Measurements from ENCODE around the gene ERC1.

Gene ERC1

DNA sequence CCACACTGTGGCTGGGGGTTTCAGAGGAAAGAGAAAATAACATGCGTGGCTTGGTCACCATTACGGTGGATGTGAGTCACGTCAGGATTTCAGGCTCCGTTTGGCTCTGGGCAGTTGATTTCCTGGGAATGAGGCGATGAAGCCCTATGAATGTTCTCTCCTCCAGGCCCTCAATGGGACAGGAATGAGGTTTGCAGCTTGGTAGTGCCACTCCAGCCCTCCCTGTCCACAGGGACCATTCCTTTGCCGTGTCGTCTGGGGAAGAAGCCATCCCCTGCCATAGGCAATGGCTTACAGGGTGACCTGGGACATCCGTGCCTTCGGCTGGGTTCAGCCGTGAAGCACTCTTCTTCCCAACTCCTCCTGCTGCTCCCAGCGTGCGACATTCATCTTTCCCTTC is 508.3 kb downstream of the ERC1 start:
- DNase-seq, result no peak

GRCh38 chr12:1500095-1500801 is 509.2 kb downstream of the ERC1 start:
- DNase-seq, result peak; percentile 49

GRCh38 chr12:1501001-1501400 is 510.0 kb downstream of the ERC1 start:
- no peak for DNase-seq

GRCh38 chr12:1501695-1502378 is 510.8 kb downstream of the ERC1 start:
- peak; percentile 79 for DNase-seq

- peak; percentile 81 for DNase-seq
These were observed 511.3 kb downstream of the ERC1 start for GRCh38 chr12:1502379-1502720.

- peak; percentile 72 for DNase-seq
These were observed 511.8 kb downstream of the ERC1 start for GRCh38 chr12:1502831-1503230.

GRCh38 chr12:1503281-1503711 is 512.3 kb downstream of the ERC1 start:
- DNase-seq, result no peak

- DNase-seq, result no peak
These were observed 513.4 kb downstream of the ERC1 start for GRCh38 chr12:1504304-1504894.

- DNase-seq, result no peak
These were observed 513.9 kb downstream of the ERC1 start for GRCh38 chr12:1504895-1505311.

DNA sequence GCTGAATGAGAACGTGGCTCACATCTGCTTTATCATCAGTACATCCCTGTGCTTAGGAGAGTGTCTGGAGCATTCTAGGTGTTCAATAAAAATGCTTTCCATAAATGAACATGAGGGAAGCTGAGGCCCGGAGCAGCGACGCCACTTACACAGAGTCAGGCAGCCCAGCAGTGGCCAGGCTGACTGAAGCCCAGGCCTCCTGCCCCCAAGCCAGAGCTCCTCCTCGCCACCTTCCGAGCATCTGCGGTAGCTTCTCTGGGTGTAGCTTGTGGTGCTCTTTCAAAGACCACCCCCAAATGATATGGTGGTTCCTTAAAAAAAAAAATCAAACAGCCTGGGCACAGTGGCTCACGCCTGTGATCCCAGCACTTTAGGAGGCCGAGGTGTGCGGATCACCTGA is 514.6 kb downstream of the ERC1 start:
- no peak for DNase-seq

GRCh38 chr12:1507308-1507707 is 516.3 kb downstream of the ERC1 start:
- no peak for DNase-seq

GRCh38 chr12:1509413-1510052 is 518.5 kb downstream of the ERC1 start:
- no peak for DNase-seq

GRCh38 chr12:1510056-1510812 is 519.2 kb downstream of the ERC1 start:
- no peak for DNase-seq

- DNase-seq, result no peak
These were observed 524.0 kb downstream of the ERC1 start for GRCh38 chr12:1515010-1515409.

- no peak for DNase-seq
These were observed 524.4 kb downstream of the ERC1 start for GRCh38 chr12:1515428-1515827.

GRCh38 chr12:1517007-1517406 is 526.0 kb downstream of the ERC1 start:
- DNase-seq, result no peak

- no peak for DNase-seq
These were observed 526.9 kb downstream of the ERC1 start for GRCh38 chr12:1517734-1518525.

- no peak for DNase-seq
These were observed 527.8 kb downstream of the ERC1 start for GRCh38 chr12:1518591-1519516.

DNA sequence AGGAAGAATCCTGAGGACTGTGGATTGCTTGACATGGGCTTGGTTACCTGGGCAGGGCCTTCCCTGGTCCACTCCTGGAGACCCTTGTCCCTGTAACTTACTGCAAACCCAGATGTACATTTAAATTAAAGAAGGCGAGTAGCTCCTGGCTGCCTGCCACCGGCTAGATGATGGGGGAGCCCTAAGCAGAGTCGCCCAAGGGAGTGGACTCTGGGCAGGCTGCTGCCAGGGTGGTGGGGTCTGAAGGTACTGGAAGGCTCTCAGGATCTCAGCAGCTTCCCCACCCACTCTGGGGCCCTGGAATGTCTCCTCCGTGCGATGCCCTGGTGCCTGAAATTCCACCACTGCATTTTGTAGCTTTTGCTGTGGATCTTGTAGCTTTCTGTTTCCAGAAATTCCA is 528.6 kb downstream of the ERC1 start:
- no peak for DNase-seq

DNA sequence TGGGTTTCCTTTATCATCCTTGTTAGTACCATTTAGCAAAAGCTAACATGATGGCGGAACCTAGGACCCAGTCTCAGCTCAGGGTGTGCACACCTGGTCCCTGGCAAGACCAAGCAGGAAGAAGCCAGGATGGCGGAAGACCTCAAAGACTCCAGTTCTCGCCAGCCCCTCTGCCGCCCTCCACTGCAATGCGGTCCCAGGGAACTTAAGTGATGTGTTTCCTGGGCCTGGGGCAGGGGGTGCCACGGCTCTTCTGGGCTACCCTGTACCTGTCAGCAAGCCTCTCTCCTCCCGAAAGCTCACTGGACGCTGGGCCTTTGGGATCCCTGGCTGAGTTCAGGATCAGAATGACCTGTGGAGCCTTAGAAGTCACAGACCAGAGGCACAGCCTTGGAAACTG is 532.0 kb downstream of the ERC1 start:
- DNase-seq, result no peak

GRCh38 chr12:1523558-1524050 is 532.6 kb downstream of the ERC1 start:
- DNase-seq, result no peak

Measured in left hindlimb (tissue), 1 donor.